Progenitor cell of endocrine pancreas (in vitro differentiated cells): ENCODE measurements around the gene ATCAY. TPM values are rescaled to one million over a fixed set of nuclear protein-coding genes. Genes with fewer than 3 reads are reported as not detected.

Experiments used
- DNase-seq: peaks from one replicate; pipeline ENCODE4 v3.0.0; 2021; ENCODE audit warnings: low spot score; ENCODE audit not compliant: unreplicated experiment
- H3K27ac Mint-ChIP-seq: 2 replicates; pipeline ENCODE4 v1.8.0; 2021; ENCODE audit warnings: mild to moderate bottlenecking, moderate library complexity, mixed read lengths
- H3K27me3 Mint-ChIP-seq: 2 replicates; pipeline ENCODE4 v1.8.0; 2021; ENCODE audit warnings: mixed read lengths
- H3K36me3 Mint-ChIP-seq: 2 replicates; pipeline ENCODE4 v1.8.0; 2022; ENCODE audit warnings: mixed read lengths; ENCODE audit not compliant: insufficient read depth
- H3K4me1 Mint-ChIP-seq: 2 replicates; pipeline ENCODE4 v1.8.0; 2021; ENCODE audit warnings: low read depth, mixed read lengths
- H3K4me3 Mint-ChIP-seq: 2 replicates; pipeline ENCODE4 v1.8.0; 2021; ENCODE audit warnings: low read depth, mild to moderate bottlenecking, moderate library complexity, mixed read lengths
- H3K9me3 Mint-ChIP-seq: 2 replicates; pipeline ENCODE4 v1.8.0; 2021; ENCODE audit warnings: low read depth, mixed read lengths
- CTCF ChIP-seq: fragments of 200-600 bp; sonication (generic); IDR thresholded peaks from one replicate; pipeline ENCODE4 v1.5.0; 2021; ENCODE audit warnings: antibody characterized with exemption, mild to moderate bottlenecking; ENCODE audit not compliant: unreplicated experiment
- long read RNA-seq: library from polyadenylated mRNA; unstranded; transcript quantifications from one replicate; pipeline ENCODE4 v2.0.0, GENCODE V29; 2020
- total RNA-seq: library from RNA; stranded (reverse); gene quantifications from 2 replicates; pipeline ENCODE4 v1.2.1, GENCODE V29; 2021

ATCAY gene
- total RNA-seq = 0.43 and 1.1 TPM in 2 replicates
- long read RNA-seq = 0 reads

DNA sequence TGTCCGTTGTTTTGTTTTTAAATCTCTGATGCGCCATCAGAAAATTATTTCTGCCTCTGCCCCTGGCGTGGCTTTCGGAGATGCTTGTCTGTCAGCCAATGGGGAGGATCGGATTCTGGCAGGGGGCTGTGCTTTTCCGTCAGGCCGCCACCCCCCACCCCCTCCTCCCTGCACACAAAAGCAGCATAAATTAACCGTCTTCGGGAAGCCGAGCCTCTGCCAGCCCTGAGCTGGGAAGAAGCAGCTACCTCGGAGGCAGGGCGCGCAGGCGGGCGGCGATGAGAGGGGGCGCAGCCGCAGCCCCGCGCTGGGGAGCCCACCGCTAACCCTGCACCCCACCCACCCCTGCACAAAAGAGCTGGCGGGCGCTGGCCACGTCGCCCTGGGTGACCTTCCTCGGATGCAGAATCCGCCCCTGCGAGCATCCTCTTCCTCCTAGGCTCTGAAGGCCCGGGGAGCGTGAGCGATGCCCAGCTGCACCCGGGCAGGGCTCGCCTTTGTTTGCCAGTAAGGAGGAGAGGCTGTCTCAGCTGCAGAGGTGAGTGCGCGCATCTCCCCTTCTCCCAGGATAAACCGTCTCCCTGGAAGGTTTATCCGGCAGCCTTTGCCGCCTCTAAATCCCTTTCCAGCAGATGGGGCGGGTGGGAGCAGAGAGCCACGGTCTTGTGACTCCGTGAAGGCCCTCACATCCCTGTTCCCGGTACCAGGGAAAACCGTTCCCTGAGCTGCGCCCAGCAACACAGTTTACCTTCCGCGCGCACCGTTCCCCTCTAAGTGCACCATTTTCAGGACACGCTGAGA, at the start of gene ATCAY:
ATCAY (plus strand) TSS at position 215 of the 801 bp plus-strand sequence. CDS start 5,083 bp downstream, outside the sequence.
- Mint-ChIP-seq H3K27ac (no peak within 1 kb of the TSS), H3K27me3 (peaks cover 40% of the 10 kb centered on the region), H3K36me3 (no peaks in the 10 kb centered on the region), H3K9me3 (no peaks in the 10 kb centered on the region), H3K4me3 (no peak within 1 kb of the TSS), H3K4me1 (no peaks in the 10 kb centered on the region)
- DNase-seq = no peak
- TF ChIP-seq CTCF = no peak

GRCh38 chr19:3831601-3832000, 48.9 kb upstream of the ATCAY start:
- Mint-ChIP-seq H3K4me3 (no peak overlapping the region), H3K9me3 (no peaks in the 10 kb centered on the region), H3K36me3 (no peaks in the 10 kb centered on the region), H3K4me1 (no peaks in the 10 kb centered on the region), H3K27ac (no peak overlapping the region), H3K27me3 (no peaks in the 10 kb centered on the region)
- DNase-seq = no peak
- no peak for TF ChIP-seq CTCF

DNA sequence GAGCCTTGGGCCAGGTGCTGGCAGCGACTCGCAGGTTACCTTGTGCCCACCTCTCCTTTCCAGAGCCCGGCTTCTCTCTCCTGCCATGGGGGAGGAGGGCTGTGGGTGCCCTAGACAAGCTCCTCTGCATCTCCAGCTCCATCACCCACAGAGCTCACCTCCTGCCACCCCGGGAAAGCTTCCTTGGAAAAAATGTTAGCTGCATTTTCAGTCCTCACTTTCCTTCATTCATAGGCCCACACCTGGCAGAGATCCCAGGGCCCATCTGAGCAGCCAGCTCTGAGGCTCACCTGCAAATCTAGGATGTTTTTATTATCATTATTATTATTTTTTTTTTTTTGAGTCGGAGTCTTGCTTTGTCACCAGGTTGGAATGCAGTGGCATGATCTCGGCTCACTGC, 48.5 kb upstream of the ATCAY start:
- H3K27ac Mint-ChIP-seq = no peak overlapping the region
- H3K9me3 Mint-ChIP-seq = no peaks in the 10 kb centered on the region
- H3K4me1 Mint-ChIP-seq = no peaks in the 10 kb centered on the region
- TF ChIP-seq CTCF = no peak
- H3K27me3 Mint-ChIP-seq = no peaks in the 10 kb centered on the region
- no peaks in the 10 kb centered on the region for H3K36me3 Mint-ChIP-seq
- DNase-seq = no peak
- H3K4me3 Mint-ChIP-seq = no peak overlapping the region

- no peak overlapping the region for H3K27ac Mint-ChIP-seq
- H3K27me3 Mint-ChIP-seq = no peaks in the 10 kb centered on the region
- no peak overlapping the region for H3K4me3 Mint-ChIP-seq
- H3K9me3 Mint-ChIP-seq = no peaks in the 10 kb centered on the region
- no peak for TF ChIP-seq CTCF
- no peaks in the 10 kb centered on the region for H3K36me3 Mint-ChIP-seq
- no peaks in the 10 kb centered on the region for H3K4me1 Mint-ChIP-seq
- DNase-seq = no peak
Measured at GRCh38 chr19:3833578-3834348, 46.7 kb upstream of the ATCAY start.

DNA sequence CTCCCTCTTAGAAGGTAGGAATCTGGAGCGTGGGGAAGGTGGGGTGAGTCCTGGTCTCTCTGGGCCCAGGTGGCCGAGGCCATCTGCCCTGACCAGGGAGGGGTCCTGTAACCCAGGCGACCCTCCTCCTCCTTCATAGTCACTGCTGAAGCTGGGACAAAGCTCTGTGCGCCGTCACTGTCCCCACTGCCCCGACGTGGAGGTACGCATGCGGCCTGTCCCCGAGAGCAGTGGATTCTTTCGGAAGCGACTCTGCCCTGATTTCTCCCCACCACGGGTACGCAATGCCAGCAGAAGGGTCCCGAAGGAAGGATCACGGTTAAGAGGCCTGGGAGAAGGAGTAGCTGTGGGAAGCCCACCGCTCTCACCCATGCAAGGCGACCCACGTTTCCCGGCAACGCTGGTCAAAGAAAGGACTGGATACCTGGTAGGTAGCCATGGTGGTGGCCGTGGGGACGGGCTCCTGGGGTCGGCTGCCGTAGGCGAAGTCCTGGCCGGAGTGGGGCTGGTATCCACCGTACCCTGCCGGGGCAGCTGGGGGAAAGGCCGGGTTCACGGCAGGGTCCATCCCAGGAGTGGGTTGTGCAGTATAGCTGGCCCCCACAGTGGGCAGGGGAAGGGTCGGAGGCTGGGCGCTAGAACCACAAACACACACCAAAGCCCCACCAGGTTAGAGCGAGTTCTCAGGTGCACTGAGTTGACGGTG, 46.0 kb upstream of the ATCAY start:
- Mint-ChIP-seq H3K27ac (no peak overlapping the region), H3K4me3 (no peak overlapping the region)

More for the DNA sequence above, 46.0 kb upstream of the ATCAY start:
- no peak for DNase-seq
- no peak for TF ChIP-seq CTCF
- no peaks in the 10 kb centered on the region for H3K4me1 Mint-ChIP-seq
- H3K27me3 Mint-ChIP-seq = peaks cover under 1% of the 10 kb centered on the region
- no peaks in the 10 kb centered on the region for H3K36me3 Mint-ChIP-seq
- H3K9me3 Mint-ChIP-seq = no peaks in the 10 kb centered on the region
